H54 (cell line): Measurements from ENCODE around the gene PLEKHS1.
"Not testable (repeated sequence)": the region's sequence is repeated elsewhere in the genome, so short reads cannot be mapped to it uniquely, and the experiment has no call there.

Experiments used
- DNase-seq: peaks from one replicate; pipeline ENCODE4 v3.0.0; 2011; ENCODE audit warnings: low spot score, mixed read lengths; ENCODE audit not compliant: insufficient read length
- FAIRE-seq: peaks from 3 replicates; lab custom pipeline; 2011; peaks lifted over from hg19 to GRCh38; lab: Jason Lieb, UNC
- POLR2A ChIP-seq: IDR thresholded peaks from 2 replicates; pipeline ENCODE4 v1.6.1; 2011; ENCODE audit warnings: low read depth, mild to moderate bottlenecking, low read length

The PLEKHS1 gene

GRCh38 chr10:113791691-113792090, 40.2 kb downstream of the PLEKHS1 start:
- FAIRE-seq (no peak), DNase-seq (no peak)
- TF ChIP-seq POLR2A: no peak

- FAIRE-seq (no peak), DNase-seq (no peak)
- no peak for TF ChIP-seq POLR2A
Observed at GRCh38 chr10:113801569-113801968, 50.1 kb downstream of the PLEKHS1 start.

GRCh38 chr10:113802997-113803396, 51.5 kb downstream of the PLEKHS1 start:
- FAIRE-seq (no peak), DNase-seq (no peak)
- TF ChIP-seq POLR2A: no peak

- DNase-seq (no peak), FAIRE-seq (no peak)
- no peak for TF ChIP-seq POLR2A
Observed at GRCh38 chr10:113806503-113806902, 55.0 kb downstream of the PLEKHS1 start.

- no peak for FAIRE-seq
- TF ChIP-seq POLR2A: no peak
- DNase-seq: no peak
Observed at GRCh38 chr10:113808168-113808567, 56.7 kb downstream of the PLEKHS1 start.

- DNase-seq, FAIRE-seq: not testable (repeated sequence)
Observed at GRCh38 chr10:113814700-113815099, 63.2 kb downstream of the PLEKHS1 start.

GRCh38 chr10:113819989-113820388, 68.5 kb downstream of the PLEKHS1 start:
- no peak for TF ChIP-seq POLR2A
- FAIRE-seq (no peak), DNase-seq (no peak)

- FAIRE-seq: no peak
- DNase-seq: no peak
- no peak for TF ChIP-seq POLR2A
Observed at GRCh38 chr10:113820507-113820906, 69.0 kb downstream of the PLEKHS1 start.

- DNase-seq, FAIRE-seq: not testable (repeated sequence)
Observed at GRCh38 chr10:113821306-113821705, 69.8 kb downstream of the PLEKHS1 start.

- TF ChIP-seq POLR2A: no peak
- no peak for DNase-seq
- FAIRE-seq: no peak
Observed at GRCh38 chr10:113822174-113822573, 70.7 kb downstream of the PLEKHS1 start.

- FAIRE-seq (no peak), DNase-seq (no peak)
- TF ChIP-seq POLR2A: no peak
Observed at GRCh38 chr10:113823389-113823788, 71.9 kb downstream of the PLEKHS1 start.

GRCh38 chr10:113825791-113826190, 74.3 kb downstream of the PLEKHS1 start:
- FAIRE-seq (no peak), DNase-seq (no peak)
- no peak for TF ChIP-seq POLR2A

GRCh38 chr10:113828567-113828966, 77.1 kb downstream of the PLEKHS1 start:
- not testable (repeated sequence) for DNase-seq

More at GRCh38 chr10:113828567-113828966, 77.1 kb downstream of the PLEKHS1 start:
- not testable (repeated sequence) for FAIRE-seq
